Prostate gland (tissue), 2 donors: ENCODE measurements around the gene SMIM21. TPM values are rescaled to one million over a fixed set of nuclear protein-coding genes. Genes with fewer than 3 reads are reported as not detected.

Source experiments
- DNase-seq: peaks from one replicate; pipeline ENCODE4 v3.0.0-alpha.2; 2019; ENCODE audit warnings: low spot score
- H3K27ac ChIP-seq, 2 donors: fragments of 200-600 bp; sonication (generic); 2 replicates each; pipeline ENCODE4 v1.5.1; 2017 to 2019
- H3K27me3 ChIP-seq: fragments of 200-600 bp; sonication (generic); replicated peaks from 2 replicates; pipeline ENCODE4 v1.5.1; 2019; ENCODE audit not compliant: insufficient read depth
- H3K36me3 ChIP-seq, 2 donors: fragments of 200-600 bp; sonication (generic); 1 replicate in 1 of 2; 2 replicates in 1 of 2; pipeline versions ENCODE4 v1.5.1 to v1.8.1; 2017 to 2019
- H3K4me1 ChIP-seq: fragments of 200-600 bp; sonication (generic); replicated peaks from 2 replicates; pipeline ENCODE4 v1.5.1; 2019
- H3K4me3 ChIP-seq, 2 donors: fragments of 200-600 bp; sonication (generic); 2 replicates each; pipeline ENCODE4 v1.5.1; 2017 to 2019
- H3K9me3 ChIP-seq: fragments of 200-600 bp; sonication (generic); 2 replicates; pipeline ENCODE4 v1.5.1; 2017
- CTCF ChIP-seq, 4 experiments: fragments of 200-600 bp in 2 of 4; fragments of 450-650 bp in 2 of 4; sonication (generic) in 2 of 4; IDR thresholded peaks; 1 replicate in 3 of 4; 2 replicates in 1 of 4; pipeline ENCODE4 v1.5.1; 2016 to 2019; ENCODE audit warnings: antibody characterized with exemption in 4 of 4, mild to moderate bottlenecking in 2 of 4, moderate library complexity in 2 of 4
- POLR2A ChIP-seq: fragments of 450-650 bp; IDR thresholded peaks from one replicate; pipeline ENCODE4 v1.6.1; 2016; ENCODE audit warnings: antibody characterized with exemption, mild to moderate bottlenecking
- POLR2AphosphoS5 ChIP-seq: sonication (generic); formaldehyde crosslinking; IDR thresholded peaks from one replicate; pipeline ENCODE4 v1.6.1; 2017; ENCODE audit warnings: antibody characterized with exemption
- WGBS: methylation state at CpG from one replicate; pipeline ENCODE4 v1.1.5; 2018; 5-methylcytosine and 5-hydroxymethylcytosine counted together
- intact Hi-C: fragments of 100-400 bp; cut with DNase I; formaldehyde crosslinking; loops from one replicate; pipeline ENCODE4 v1.14.2; 2022
- total RNA-seq, 2 donors: library from RNA; depleted of rRNA; stranded (reverse); fragments of >200 nt; gene quantifications; one replicate each; pipeline ENCODE4 v1.1.0, GENCODE V29; 2016

The SMIM21 gene
- under 1 TPM in 1 of 2 donors, not detected in 1; 0.51 TPM for total RNA-seq

- 99% methylated on average over 4 of the region's 4 CpGs for WGBS
- no peak within 1 kb of the TSS for H3K27ac ChIP-seq
- no peaks in the 10 kb centered on the region for H3K4me1 ChIP-seq
- no peak within 1 kb of the TSS for H3K4me3 ChIP-seq
- no peak for DNase-seq
- H3K36me3 ChIP-seq, result no peaks in the 10 kb centered on the region
- intact Hi-C loops, result no loop called here
- no peaks in the 10 kb centered on the region for H3K27me3 ChIP-seq
- TF ChIP-seq CTCF (IDR thresholded peaks at IDR 0.05), result no peak
- TF ChIP-seq POLR2A, result no peak
- TF ChIP-seq POLR2AphosphoS5, result no peak
- no peaks in the 10 kb centered on the region for H3K9me3 ChIP-seq
Measured at GRCh38 chr18:75427603-75428002, at the start of gene SMIM21. Gene SMIM21 (minus strand): TSS chr18:75427703. CDS start chr18:75427563, 140 bp downstream.

GRCh38 chr18:75475228-75475627, 47.7 kb upstream of the SMIM21 start:
- DNase-seq, result no peak
- intact Hi-C loops, result loop anchor here (5.0 kb wide), 1 partner anchor 823 kb away; no protein-coding TSS in a partner anchor
- H3K4me1 ChIP-seq, result no peaks in the 10 kb centered on the region
- WGBS, result 28% methylated on average over 2 of the region's 2 CpGs
- H3K27ac ChIP-seq, result no peak overlapping the region
- H3K27me3 ChIP-seq, result no peaks in the 10 kb centered on the region
- H3K4me3 ChIP-seq, result no peak overlapping the region
- TF ChIP-seq POLR2AphosphoS5 (peak; percentile 72), POLR2A (no peak)
- H3K36me3 ChIP-seq, result no peaks in the 10 kb centered on the region
- H3K9me3 ChIP-seq, result no peaks in the 10 kb centered on the region

GRCh38 chr18:75474332-75474731, 46.8 kb upstream of the SMIM21 start:
- intact Hi-C loops, result no loop called here
- WGBS, result 61% methylated on average over 2 of the region's 2 CpGs

GRCh38 chr18:75473316-75473715, 45.8 kb upstream of the SMIM21 start:
- no peak for DNase-seq
- intact Hi-C loops, result no loop called here
- H3K4me3 ChIP-seq, result no peak overlapping the region
- no peaks in the 10 kb centered on the region for H3K36me3 ChIP-seq
- H3K9me3 ChIP-seq, result no peaks in the 10 kb centered on the region
- H3K4me1 ChIP-seq, result no peaks in the 10 kb centered on the region
- no peaks in the 10 kb centered on the region for H3K27me3 ChIP-seq
- TF ChIP-seq CTCF (IDR thresholded peaks at IDR 0.05) (no peak), POLR2AphosphoS5 (no peak), POLR2A (no peak)
- WGBS, result 66% methylated on average over 4 of the region's 4 CpGs
- H3K27ac ChIP-seq, result no peak overlapping the region

More at GRCh38 chr18:75474332-75474731, 46.8 kb upstream of the SMIM21 start:
- no peaks in the 10 kb centered on the region for H3K9me3 ChIP-seq
- no peak overlapping the region for H3K27ac ChIP-seq
- H3K36me3 ChIP-seq, result no peaks in the 10 kb centered on the region
- no peak overlapping the region for H3K4me3 ChIP-seq
- no peak for DNase-seq
- TF ChIP-seq CTCF (IDR thresholded peaks at IDR 0.05) (no peak), POLR2AphosphoS5 (no peak), POLR2A (no peak)
- no peaks in the 10 kb centered on the region for H3K4me1 ChIP-seq
- no peaks in the 10 kb centered on the region for H3K27me3 ChIP-seq

- no peak overlapping the region for H3K4me3 ChIP-seq
- no peaks in the 10 kb centered on the region for H3K9me3 ChIP-seq
- intact Hi-C loops, result no loop called here
- no peaks in the 10 kb centered on the region for H3K4me1 ChIP-seq
- 89% methylated on average over 5 of the region's 5 CpGs for WGBS
- TF ChIP-seq CTCF (IDR thresholded peaks at IDR 0.05) (no peak), POLR2AphosphoS5 (no peak), POLR2A (no peak)
- no peaks in the 10 kb centered on the region for H3K27me3 ChIP-seq
- no peak for DNase-seq
- no peak overlapping the region for H3K27ac ChIP-seq
- H3K36me3 ChIP-seq, result no peaks in the 10 kb centered on the region
Measured at GRCh38 chr18:75472906-75473305, 45.4 kb upstream of the SMIM21 start.
